HCT116 (cell line): ENCODE data around the gene CDYL2. TPM values are rescaled to one million over a fixed set of nuclear protein-coding genes. Genes with fewer than 3 reads are reported as not detected.

Source experiments
- ATAC-seq: fragments of 200-7000 bp; cut with Tn5 transposase; 2 replicates; pipeline ENCODE4 v1.9.1; 2020; ENCODE audit warnings: mild to moderate bottlenecking, moderate library complexity
- BruUV-seq: library from RNA; stranded (reverse); fragments of 400-500 nt; replicated peaks from 2 replicates; lab custom pipeline; 2021; lab: Mats Ljungman, UMichigan
- CTCF ChIA-PET: fragments of 300-600 bp; sonication (Branson Sonifier 250); formaldehyde crosslinking; loops from one replicate; lab custom pipeline; 2021; ENCODE audit warnings: antibody characterized with exemption; lab: Charles Lee
- POLR2A ChIA-PET: fragments of 300-600, 350-600 bp; sonication (Branson Sonifier 250); formaldehyde crosslinking; loops from one replicate; lab custom pipeline; 2021; ENCODE audit warnings: antibody characterized with exemption; lab: Charles Lee
- RAD21 ChIA-PET, 2 experiments: fragments of 300-600 bp; sonication (Branson Sonifier 250); formaldehyde crosslinking; loops; one replicate each; lab custom pipeline; 2023; ENCODE audit warnings: low total read pairs in 2 of 2; ENCODE audit not compliant: uncharacterized antibody in 2 of 2, unreplicated experiment in 2 of 2, low non-redundant PET in 1 of 2; lab: Charles Lee
- DNase-seq: peaks from one replicate; pipeline ENCODE4 v3.0.0-alpha.2; 2010; ENCODE audit warnings: low read depth, low spot score
- H2AFZ ChIP-seq: fragments of 200-600 bp; shearing (Covaris generic), sonication (generic); 2 replicates; pipeline ENCODE4 v1.6.1; 2017; ENCODE audit warnings: low read depth, mixed run types, mixed read lengths, antibody characterized with exemption, low read length; ENCODE audit not compliant: poor library complexity, severe bottlenecking
- H3K27ac ChIP-seq: 2 replicates; pipeline ENCODE4 v1.5.1; 2012; ENCODE audit warnings: low read depth, low read length
- H3K27me3 ChIP-seq: fragments of 200-600 bp; sonication (generic); 2 replicates; pipeline ENCODE4 v1.6.1; 2016; ENCODE audit warnings: mixed run types, low read length, mixed read lengths; ENCODE audit not compliant: insufficient read depth
- H3K36me3 ChIP-seq, 2 experiments: fragments of 200-500 bp in 1 of 2; fragments of 200-600 bp in 1 of 2; sonication (Bioruptor generic) in 1 of 2; sonication (generic) in 1 of 2; 2 replicates each; pipeline versions ENCODE4 v1.5.1 to v1.6.1; 2014 to 2016; ENCODE audit warnings: low read length in 2 of 2, inconsistent platforms in 1 of 2, mixed read lengths in 1 of 2, mixed run types in 1 of 2; ENCODE audit not compliant: insufficient read depth in 2 of 2, control insufficient read depth in 1 of 2
- H3K4me1 ChIP-seq, 2 experiments: fragments of 200-600 bp in 1 of 2; sonication (generic) in 1 of 2; 2 replicates each; pipeline versions ENCODE4 v1.5.1 to v1.6.1; 2012 to 2017; ENCODE audit warnings: low read length in 2 of 2, inconsistent platforms in 1 of 2, mild to moderate bottlenecking in 1 of 2, mixed read lengths in 1 of 2, mixed run types in 1 of 2, moderate library complexity in 1 of 2; ENCODE audit not compliant: insufficient read depth in 2 of 2, control insufficient read depth in 1 of 2
- H3K4me2 ChIP-seq: fragments of 200-600 bp; sonication (generic); 2 replicates; pipeline ENCODE4 v1.6.1; 2017; ENCODE audit warnings: mixed run types, low read length, mixed read lengths
- H3K4me3 ChIP-seq, 2 experiments: fragments of 200-600 bp in 1 of 2; sonication (generic) in 1 of 2; replicated peaks in 1 of 2; 2 replicates each; pipeline ENCODE4 v1.5.1; 2011 to 2016; ENCODE audit warnings: low read length in 2 of 2, control low read depth in 1 of 2, low read depth in 1 of 2, mild to moderate bottlenecking in 1 of 2, mixed read lengths in 1 of 2, mixed run types in 1 of 2
- H3K79me2 ChIP-seq: fragments of 200-600 bp; sonication (generic); 2 replicates; pipeline ENCODE4 v1.6.1; 2017; ENCODE audit warnings: mild to moderate bottlenecking, mixed run types, low read length, moderate library complexity, mixed read lengths; ENCODE audit not compliant: insufficient read depth
- H3K9ac ChIP-seq: fragments of 200-600 bp; sonication (generic); 2 replicates; pipeline ENCODE4 v1.6.1; 2016; ENCODE audit warnings: low read length, mixed read lengths
- H3K9me2 ChIP-seq: fragments of 200-600 bp; sonication (generic), shearing (Covaris generic); 2 replicates; pipeline ENCODE4 v1.6.1; 2017; ENCODE audit warnings: mixed run types, mild to moderate bottlenecking, moderate library complexity; ENCODE audit not compliant: insufficient read depth
- H3K9me3 ChIP-seq, 2 experiments: fragments of 200-500 bp in 1 of 2; fragments of 200-600 bp in 1 of 2; sonication (Bioruptor generic) in 1 of 2; sonication (generic) in 1 of 2; 2 replicates each; pipeline ENCODE4 v1.6.1; 2014 to 2017; ENCODE audit warnings: low read length in 2 of 2, mixed read lengths in 2 of 2, inconsistent platforms in 1 of 2, low read depth in 1 of 2, mild to moderate bottlenecking in 1 of 2, mixed run types in 1 of 2, moderate library complexity in 1 of 2; ENCODE audit not compliant: control insufficient read depth in 1 of 2, insufficient read depth in 1 of 2
- H4K20me1 ChIP-seq: fragments of 200-600 bp; sonication (generic), shearing (Covaris generic); 2 replicates; pipeline ENCODE4 v1.6.1; 2017; ENCODE audit warnings: mixed run types, mild to moderate bottlenecking, moderate library complexity; ENCODE audit not compliant: insufficient read depth
- CBX3 ChIP-seq: IDR thresholded peaks from 2 replicates; pipeline ENCODE4 v1.6.1; 2012; ENCODE audit warnings: low read depth
- CEBPB ChIP-seq: IDR thresholded peaks from 2 replicates; pipeline ENCODE4 v1.6.1; 2012; ENCODE audit warnings: low read depth
- EGR1 ChIP-seq: IDR thresholded peaks from 2 replicates; pipeline ENCODE4 v1.6.1; 2012; ENCODE audit warnings: low read depth
- ELF1 ChIP-seq: IDR thresholded peaks from 2 replicates; pipeline ENCODE4 v1.6.1; 2012; ENCODE audit warnings: low read depth, borderline replicate concordance
- EZH2phosphoT487 ChIP-seq: fragments of 200-600 bp; IDR thresholded peaks from 2 replicates; pipeline ENCODE4 v1.6.1; 2018; ENCODE audit warnings: antibody characterized with exemption, borderline replicate concordance
- POLR2A ChIP-seq: IDR thresholded peaks from 2 replicates; pipeline ENCODE4 v1.7.0; 2011; ENCODE audit warnings: borderline replicate concordance; ENCODE audit not compliant: insufficient read depth, insufficient read length; ENCODE audit errors: extremely low read depth
- POLR2AphosphoS5 ChIP-seq: IDR thresholded peaks from 2 replicates; pipeline ENCODE4 v1.6.1; 2011; ENCODE audit warnings: mild to moderate bottlenecking, low read depth, low read length, moderate library complexity
- SRF ChIP-seq: IDR thresholded peaks from 2 replicates; pipeline ENCODE4 v1.6.1; 2012; ENCODE audit warnings: low read depth
- TCF7L2 ChIP-seq: IDR thresholded peaks from 2 replicates; pipeline ENCODE4 v1.7.0; 2011; ENCODE audit warnings: borderline replicate concordance, inconsistent platforms; ENCODE audit not compliant: insufficient read depth, insufficient read length; ENCODE audit errors: extremely low read depth
- YY1 ChIP-seq: IDR thresholded peaks from 2 replicates; pipeline ENCODE4 v1.6.1; 2011; ENCODE audit warnings: low read length, low read depth, moderate library complexity, mild to moderate bottlenecking; ENCODE audit not compliant: insufficient replicate concordance; ENCODE audit errors: extremely low read depth
- ZFX ChIP-seq: fragments of 450-650 bp; IDR thresholded peaks from 2 replicates; pipeline ENCODE4 v1.6.1; 2017
- ZNF274 ChIP-seq: fragments of 200-500 bp; sonication (Bioruptor generic); IDR thresholded peaks from 2 replicates; pipeline ENCODE4 v1.6.1; 2014; ENCODE audit warnings: mild to moderate bottlenecking, low read depth, low read length, inconsistent platforms
- intact Hi-C: fragments of 100-400 bp; cut with micrococcal nuclease; formaldehyde crosslinking; loops from 2 replicates; pipeline ENCODE4 v1.10.0; 2022
- total RNA-seq: library from RNA; stranded (reverse); gene quantifications from one replicate; pipeline ENCODE4 v1.2.1, GENCODE V29; 2021; ENCODE audit not compliant: unreplicated experiment
- TF ChIP-seq, protein P1 (sequence below): IDR thresholded peaks from 2 replicates; pipeline ENCODE4 v1.6.1; 2012
- TF ChIP-seq, protein P2 (sequence below): IDR thresholded peaks from 2 replicates; pipeline ENCODE4 v1.6.1; 2012; ENCODE audit warnings: low read depth

The CDYL2 gene
- total RNA-seq, 1 experiment from 2014 or later: 0.10 TPM

DNA sequence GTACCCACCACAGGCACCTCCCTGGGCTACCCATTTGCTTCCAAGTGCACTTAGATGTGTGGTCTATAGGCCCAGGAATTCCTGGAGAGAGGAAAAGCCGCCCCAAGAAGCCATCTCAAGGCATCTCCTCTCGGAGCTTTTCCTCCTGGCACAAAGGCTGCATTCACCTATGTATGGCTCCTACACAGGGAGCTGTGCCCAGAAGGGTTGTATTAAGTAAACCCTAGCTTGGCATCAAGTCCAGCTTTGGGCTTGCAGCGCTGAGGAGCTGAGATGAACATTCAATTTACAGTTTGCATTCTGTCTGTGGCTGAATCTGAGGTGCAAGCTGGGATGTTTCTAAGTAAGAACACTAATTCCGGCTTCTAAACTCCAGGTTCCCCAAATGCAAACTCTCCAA is 81.3 kb downstream of the CDYL2 start:
- no peak overlapping the region for H3K9ac ChIP-seq
- no peak overlapping the region for H3K27ac ChIP-seq
- no peaks in the 10 kb centered on the region for H3K9me2 ChIP-seq
- CTCF ChIA-PET: no interaction called here
- BruUV-seq: no TSS peak
- TF ChIP-seq YY1 (no peak), POLR2A (no peak), EZH2phosphoT487 (no peak), CBX3 (no peak), EGR1 (no peak), POLR2AphosphoS5 (no peak), CEBPB (no peak), TCF7L2 (no peak), ZFX (no peak), SRF (no peak), ELF1 (no peak), ZNF274 (no peak)
- TF ChIP-seq, protein P1, sequence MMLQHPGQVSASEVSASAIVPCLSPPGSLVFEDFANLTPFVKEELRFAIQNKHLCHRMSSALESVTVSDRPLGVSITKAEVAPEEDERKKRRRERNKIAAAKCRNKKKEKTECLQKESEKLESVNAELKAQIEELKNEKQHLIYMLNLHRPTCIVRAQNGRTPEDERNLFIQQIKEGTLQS: no peak
- TF ChIP-seq, protein P2, sequence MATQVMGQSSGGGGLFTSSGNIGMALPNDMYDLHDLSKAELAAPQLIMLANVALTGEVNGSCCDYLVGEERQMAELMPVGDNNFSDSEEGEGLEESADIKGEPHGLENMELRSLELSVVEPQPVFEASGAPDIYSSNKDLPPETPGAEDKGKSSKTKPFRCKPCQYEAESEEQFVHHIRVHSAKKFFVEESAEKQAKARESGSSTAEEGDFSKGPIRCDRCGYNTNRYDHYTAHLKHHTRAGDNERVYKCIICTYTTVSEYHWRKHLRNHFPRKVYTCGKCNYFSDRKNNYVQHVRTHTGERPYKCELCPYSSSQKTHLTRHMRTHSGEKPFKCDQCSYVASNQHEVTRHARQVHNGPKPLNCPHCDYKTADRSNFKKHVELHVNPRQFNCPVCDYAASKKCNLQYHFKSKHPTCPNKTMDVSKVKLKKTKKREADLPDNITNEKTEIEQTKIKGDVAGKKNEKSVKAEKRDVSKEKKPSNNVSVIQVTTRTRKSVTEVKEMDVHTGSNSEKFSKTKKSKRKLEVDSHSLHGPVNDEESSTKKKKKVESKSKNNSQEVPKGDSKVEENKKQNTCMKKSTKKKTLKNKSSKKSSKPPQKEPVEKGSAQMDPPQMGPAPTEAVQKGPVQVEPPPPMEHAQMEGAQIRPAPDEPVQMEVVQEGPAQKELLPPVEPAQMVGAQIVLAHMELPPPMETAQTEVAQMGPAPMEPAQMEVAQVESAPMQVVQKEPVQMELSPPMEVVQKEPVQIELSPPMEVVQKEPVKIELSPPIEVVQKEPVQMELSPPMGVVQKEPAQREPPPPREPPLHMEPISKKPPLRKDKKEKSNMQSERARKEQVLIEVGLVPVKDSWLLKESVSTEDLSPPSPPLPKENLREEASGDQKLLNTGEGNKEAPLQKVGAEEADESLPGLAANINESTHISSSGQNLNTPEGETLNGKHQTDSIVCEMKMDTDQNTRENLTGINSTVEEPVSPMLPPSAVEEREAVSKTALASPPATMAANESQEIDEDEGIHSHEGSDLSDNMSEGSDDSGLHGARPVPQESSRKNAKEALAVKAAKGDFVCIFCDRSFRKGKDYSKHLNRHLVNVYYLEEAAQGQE: no peak
- TF ChIP-seq, all 23 proteins: peak for 0
- Histone ChIP-seq H3K79me2 (no peaks in the 10 kb centered on the region), H3K4me2 (no peak overlapping the region), H3K36me3 (no peaks in the 10 kb centered on the region), H2AFZ (no peak overlapping the region), H3K27me3 (no peaks in the 10 kb centered on the region), H3K4me3 (no peak overlapping the region), H3K9me3 (no peaks in the 10 kb centered on the region; a peak in 1 of 4 replicates), H3K4me1 (0 out of 4 replicates have a peak, but pooled peaks cover 0 to 3% of the 10 kb centered on the region in 2 experiments), H4K20me1 (no peaks in the 10 kb centered on the region)
- no peak for DNase-seq
- ATAC-seq: no peak
- intact Hi-C loops: no loop called here
- ChIA-PET RAD21 (no interaction called here), POLR2A (no interaction called here)
